Fibroblast of lung (primary cell): ENCODE data around the gene DNAJC1. TPM values are rescaled to one million over a fixed set of nuclear protein-coding genes. Genes with fewer than 3 reads are reported as not detected.

Experiments
- DNase-seq, 2 donors: peaks; one replicate each; pipeline versions ENCODE4 v3.0.0 to v3.0.0-alpha.2; 2010; ENCODE audit warnings: low read depth in 2 of 2
- H2AFZ ChIP-seq: 2 replicates; pipeline ENCODE4 v1.5.1; 2012; ENCODE audit warnings: low read length, control low read depth, inconsistent platforms
- H3K27ac ChIP-seq: 2 replicates; pipeline ENCODE4 v1.5.1; 2011; ENCODE audit warnings: low read length, control low read depth; ENCODE audit not compliant: insufficient read depth
- H3K27me3 ChIP-seq: 2 replicates; pipeline ENCODE4 v1.5.1; 2011; ENCODE audit warnings: mild to moderate bottlenecking, low read length; ENCODE audit not compliant: control insufficient read depth, insufficient read depth
- H3K36me3 ChIP-seq: 2 replicates; pipeline ENCODE4 v1.5.1; 2011; ENCODE audit warnings: low read length; ENCODE audit not compliant: control insufficient read depth, insufficient read depth
- H3K4me1 ChIP-seq: 2 replicates; pipeline ENCODE4 v1.5.1; 2011; ENCODE audit warnings: low read length; ENCODE audit not compliant: control insufficient read depth, insufficient read depth; ENCODE audit errors: extremely low read depth
- H3K4me2 ChIP-seq: 2 replicates; pipeline ENCODE4 v1.5.1; 2011; ENCODE audit warnings: low read length, control low read depth; ENCODE audit not compliant: insufficient read depth; ENCODE audit errors: extremely low read depth
- H3K4me3 ChIP-seq, 4 experiments: fragments of 200-600 bp in 1 of 4; sonication (generic) in 1 of 4; replicated peaks in 1 of 4; 2 replicates each; pipeline ENCODE4 v1.5.1; 2011 to 2016; ENCODE audit warnings: low read length in 4 of 4, low read depth in 3 of 4, mild to moderate bottlenecking in 3 of 4, control low read depth in 2 of 4, inconsistent platforms in 1 of 4, mixed read lengths in 1 of 4; ENCODE audit not compliant: insufficient read depth in 1 of 4; ENCODE audit errors: control extremely low read depth in 1 of 4
- H3K79me2 ChIP-seq: 2 replicates; pipeline ENCODE4 v1.5.1; 2012; ENCODE audit warnings: mild to moderate bottlenecking, low read length, inconsistent platforms; ENCODE audit not compliant: control insufficient read depth, insufficient read depth
- H3K9ac ChIP-seq: 2 replicates; pipeline ENCODE4 v1.5.1; 2011; ENCODE audit warnings: mild to moderate bottlenecking, low read length, control low read depth; ENCODE audit not compliant: insufficient read depth
- H3K9me3 ChIP-seq: 2 replicates; pipeline ENCODE4 v1.5.1; 2012; ENCODE audit warnings: low read depth, low read length; ENCODE audit not compliant: control insufficient read depth, insufficient read depth
- H4K20me1 ChIP-seq: 2 replicates; pipeline ENCODE4 v1.5.1; 2011; ENCODE audit warnings: low read length; ENCODE audit not compliant: control insufficient read depth, insufficient read depth; ENCODE audit errors: extremely low read depth
- CTCF ChIP-seq, 2 donors: IDR thresholded peaks in 1 of 2; conservative IDR thresholded peaks in 1 of 2; 1 replicate in 1 of 2; 2 replicates in 1 of 2; pipeline ENCODE4 v1.5.1; 2011 to 2012; ENCODE audit warnings: low read length in 2 of 2, control low read depth in 1 of 2, inconsistent platforms in 1 of 2, low read depth in 1 of 2, mild to moderate bottlenecking in 1 of 2
- EZH2 ChIP-seq: IDR thresholded peaks from 2 replicates; pipeline ENCODE4 v1.5.1; 2012; ENCODE audit warnings: low read length, control low read depth, mild to moderate bottlenecking; ENCODE audit errors: missing control alignments
- polyA plus RNA-seq, 2 donors: library from polyadenylated mRNA; depleted of rRNA in 1 of 2; stranded (reverse) in 1 of 2; unstranded in 1 of 2; fragments of >200 nt; gene quantifications; 2 replicates each; pipeline ENCODE4 v1.2.1, GENCODE V29; 2011 to 2012; ENCODE audit warnings: missing spikeins in 1 of 2
- total RNA-seq: library from RNA; depleted of rRNA; stranded (reverse); fragments of >200 nt; gene quantifications from 2 replicates; pipeline ENCODE4 v1.2.1, GENCODE V29; 2014

Gene DNAJC1
- total and polyA plus RNA-seq, 2 donors (not counting 1 experiment from before 2014, with no cell fraction given): 27.7 to 46.2 TPM

GRCh38 chr10:21769041-21769440 is 234.5 kb downstream of the DNAJC1 start:
- Histone ChIP-seq H3K27ac (no peak overlapping the region), H3K36me3 (no peaks in the 10 kb centered on the region), H3K79me2 (no peaks in the 10 kb centered on the region), H2AFZ (no peak overlapping the region), H3K4me1 (no peaks in the 10 kb centered on the region), H3K27me3 (no peaks in the 10 kb centered on the region), H3K4me2 (no peak overlapping the region), H4K20me1 (no peaks in the 10 kb centered on the region), H3K4me3 (no peak overlapping the region), H3K9me3 (no peaks in the 10 kb centered on the region), H3K9ac (no peak overlapping the region)
- DNase-seq: no peak
- TF ChIP-seq EZH2 (no peak), CTCF (conservative IDR thresholded peaks at IDR 0.05 in 1 of 2, IDR thresholded peaks at IDR 0.05 in 1 of 2; ENCODE audit: low read depth in 1 of 2, low read length in 2 of 2) (no peak)

- DNase-seq: no peak
- TF ChIP-seq CTCF (conservative IDR thresholded peaks at IDR 0.05 in 1 of 2, IDR thresholded peaks at IDR 0.05 in 1 of 2; ENCODE audit: low read depth in 1 of 2, low read length in 2 of 2) (no peak), EZH2 (no peak)
- no peak overlapping the region for H2AFZ ChIP-seq
- H3K36me3 ChIP-seq: no peaks in the 10 kb centered on the region
- no peaks in the 10 kb centered on the region for H4K20me1 ChIP-seq
- no peaks in the 10 kb centered on the region for H3K9me3 ChIP-seq
- H3K27ac ChIP-seq: no peak overlapping the region
- no peak overlapping the region for H3K4me3 ChIP-seq
- H3K4me2 ChIP-seq: no peak overlapping the region
- no peaks in the 10 kb centered on the region for H3K4me1 ChIP-seq
- no peaks in the 10 kb centered on the region for H3K27me3 ChIP-seq
- no peak overlapping the region for H3K9ac ChIP-seq
- no peaks in the 10 kb centered on the region for H3K79me2 ChIP-seq
Observed at GRCh38 chr10:21764466-21765189, 238.9 kb downstream of the DNAJC1 start.

- no peak for TF ChIP-seq EZH2
- TF ChIP-seq CTCF (conservative IDR thresholded peaks at IDR 0.05 in 1 of 2, IDR thresholded peaks at IDR 0.05 in 1 of 2; ENCODE audit: low read depth in 1 of 2, low read length in 2 of 2): no peak
- Histone ChIP-seq H3K4me1 (no peaks in the 10 kb centered on the region), H3K9ac (no peak overlapping the region), H4K20me1 (no peaks in the 10 kb centered on the region), H3K27ac (no peak overlapping the region), H3K79me2 (no peaks in the 10 kb centered on the region), H3K9me3 (no peaks in the 10 kb centered on the region), H2AFZ (no peak overlapping the region), H3K4me2 (no peak overlapping the region), H3K27me3 (no peaks in the 10 kb centered on the region), H3K36me3 (no peaks in the 10 kb centered on the region), H3K4me3 (no peak overlapping the region)
- no peak for DNase-seq
Observed at GRCh38 chr10:21760332-21760731, 243.2 kb downstream of the DNAJC1 start.
